IgD-negative memory B cell (primary cell): Measurements from ENCODE around the gene FA2H. TPM values are rescaled to one million over a fixed set of nuclear protein-coding genes. Genes with fewer than 3 reads are reported as not detected.

Experiments used
- H3K27ac Mint-ChIP-seq, 3 donors: one replicate each; pipeline ENCODE4 v1.8.0; 2020 to 2022; ENCODE audit warnings: mild to moderate bottlenecking in 3 of 3, mixed read lengths in 3 of 3, moderate library complexity in 1 of 3
- H3K27me3 Mint-ChIP-seq: one replicate; pipeline ENCODE4 v1.8.0; 2021; ENCODE audit warnings: mixed read lengths
- H3K36me3 Mint-ChIP-seq: one replicate; pipeline ENCODE4 v1.8.0; 2020; ENCODE audit warnings: mild to moderate bottlenecking, mixed read lengths
- H3K4me1 Mint-ChIP-seq, 3 donors: one replicate each; pipeline ENCODE4 v1.8.0; 2020 to 2022; ENCODE audit warnings: mixed read lengths in 3 of 3, mild to moderate bottlenecking in 1 of 3
- H3K4me3 Mint-ChIP-seq, 4 donors: one replicate each; pipeline ENCODE4 v1.8.0; 2020 to 2022; ENCODE audit warnings: mild to moderate bottlenecking in 4 of 4, mixed read lengths in 4 of 4, moderate library complexity in 3 of 4
- H3K9me3 Mint-ChIP-seq, 3 donors: one replicate each; pipeline ENCODE4 v1.8.0; 2020 to 2021; ENCODE audit warnings: mixed read lengths in 3 of 3, mild to moderate bottlenecking in 1 of 3
- polyA plus RNA-seq: library from polyadenylated mRNA; unstranded; fragments of 300-500 nt; fragmentation: Illumina TruSeq; gene quantifications from one replicate; pipeline ENCODE4 v1.2.3, GENCODE V29; 2021

The FA2H gene
- polyA plus RNA-seq, 1 donor from 2014 or later: 4.0 TPM

DNA sequence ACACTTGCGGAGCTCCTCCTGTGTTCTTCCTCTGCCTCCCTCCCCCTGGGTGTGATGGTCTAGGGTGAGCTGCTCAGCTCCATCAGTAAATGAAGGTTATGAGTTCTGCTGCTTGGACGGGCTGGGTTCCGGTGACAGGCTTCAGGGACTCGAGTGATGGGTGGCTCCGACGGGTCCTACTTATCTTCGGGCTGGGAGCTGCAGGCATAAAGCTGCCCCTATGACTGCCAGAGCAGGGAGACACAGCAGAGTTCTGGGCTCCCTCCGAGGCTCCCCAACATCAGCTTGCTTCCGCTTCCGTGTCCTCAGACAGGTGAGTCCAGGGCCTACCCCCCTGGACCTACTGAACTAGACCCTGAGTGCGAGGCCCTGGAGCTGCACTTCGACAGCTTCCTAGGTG is 62.7 kb downstream of the FA2H start:
- Mint-ChIP-seq H3K27ac (no peak overlapping the region), H3K4me3 (no peak overlapping the region)

GRCh38 chr16:74710401-74710800 is 64.2 kb downstream of the FA2H start:
- H3K4me1 Mint-ChIP-seq: peaks cover 0 to 2% (median 2%) of the 10 kb centered on the region in 3 donors
- peaks cover 2% of the 10 kb centered on the region for H3K36me3 Mint-ChIP-seq
- H3K27ac Mint-ChIP-seq: no peak overlapping the region
- H3K4me3 Mint-ChIP-seq: peak overlapping the region in 1 of 4 donors; percentile 65
- H3K27me3 Mint-ChIP-seq: no peaks in the 10 kb centered on the region
- H3K9me3 Mint-ChIP-seq: no peaks in the 10 kb centered on the region

More for the DNA sequence above, 62.7 kb downstream of the FA2H start:
- H3K4me1 Mint-ChIP-seq: peaks cover 0 to 2% (median 2%) of the 10 kb centered on the region in 3 donors
- no peaks in the 10 kb centered on the region for H3K27me3 Mint-ChIP-seq
- peaks cover 3% of the 10 kb centered on the region for H3K36me3 Mint-ChIP-seq
- no peaks in the 10 kb centered on the region for H3K9me3 Mint-ChIP-seq

DNA sequence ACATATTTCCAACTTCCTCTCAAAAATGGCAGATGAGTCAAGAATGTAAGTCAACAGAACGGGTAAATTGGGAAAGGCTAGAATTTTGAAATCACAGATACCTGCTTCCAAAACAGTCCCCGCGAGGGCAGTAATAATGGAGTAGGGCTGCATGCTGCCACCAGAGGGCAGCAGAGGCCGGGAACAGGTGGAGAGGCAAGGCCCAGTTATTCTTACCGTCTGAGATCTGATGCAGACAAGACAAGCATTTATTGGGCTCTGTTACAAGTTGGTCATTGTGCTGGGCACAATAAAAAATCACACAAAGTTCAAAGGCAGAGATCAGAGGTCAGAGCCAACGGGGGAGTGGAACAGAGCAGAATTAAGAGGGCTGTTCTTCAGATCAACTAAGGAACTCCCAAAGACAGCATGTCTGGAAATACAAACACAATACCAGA is 65.2 kb downstream of the FA2H start:
- Mint-ChIP-seq H3K4me3 (no peak overlapping the region), H3K27ac (no peak overlapping the region), H3K4me1 (peaks cover 0 to 6% (median 5%) of the 10 kb centered on the region in 3 donors), H3K9me3 (no peaks in the 10 kb centered on the region), H3K36me3 (peaks cover 1% of the 10 kb centered on the region), H3K27me3 (no peaks in the 10 kb centered on the region)

- peaks cover 5% of the 10 kb centered on the region for H3K36me3 Mint-ChIP-seq
- H3K4me1 Mint-ChIP-seq: peaks cover 40 to 44% (median 43%) of the 10 kb centered on the region in 3 donors
- H3K27me3 Mint-ChIP-seq: no peaks in the 10 kb centered on the region
- peak within 1 kb of the TSS; percentile 88 to 98 (median 95) for H3K4me3 Mint-ChIP-seq
- H3K27ac Mint-ChIP-seq: peak within 1 kb of the TSS; percentile 68 to 98 (median 95)
- H3K9me3 Mint-ChIP-seq: no peaks in the 10 kb centered on the region
These were observed 74.0 kb downstream of the FA2H start, which contains the start of gene MLKL for GRCh38 chr16:74700438-74701225. MLKL (minus strand) TSS chr16:74700862; CDS start chr16:74695757, 5,105 bp downstream.

GRCh38 chr16:74700116-74700437 is 74.5 kb downstream of the FA2H start:
- H3K4me3 Mint-ChIP-seq: peak overlapping the region; percentile 88 to 98 (median 95)
- H3K4me1 Mint-ChIP-seq: peaks cover 41 to 45% (median 43%) of the 10 kb centered on the region in 3 donors
- no peaks in the 10 kb centered on the region for H3K27me3 Mint-ChIP-seq
- no peaks in the 10 kb centered on the region for H3K9me3 Mint-ChIP-seq
- peak overlapping the region; percentile 68 to 98 (median 95) for H3K27ac Mint-ChIP-seq
- peaks cover 8% of the 10 kb centered on the region for H3K36me3 Mint-ChIP-seq

DNA sequence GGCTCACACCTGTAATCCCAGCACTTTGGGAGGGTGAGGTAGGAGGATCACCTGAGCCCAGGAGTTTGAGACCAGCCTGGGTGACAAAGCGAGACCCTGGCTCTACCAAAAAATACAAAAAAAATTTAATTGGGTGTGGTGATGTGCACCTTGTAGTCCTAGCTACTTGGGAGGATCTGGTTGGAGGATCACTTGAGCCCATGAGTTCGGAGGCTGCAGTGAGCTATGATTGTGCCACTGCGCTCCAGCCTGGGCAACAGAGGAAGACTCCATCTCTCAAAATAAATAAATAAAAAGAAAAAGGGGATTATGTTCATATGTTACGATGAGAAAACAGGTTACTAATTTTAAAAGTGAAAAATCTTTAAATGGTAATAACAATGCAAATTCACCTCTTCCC is 75.0 kb downstream of the FA2H start:
- no peaks in the 10 kb centered on the region for H3K9me3 Mint-ChIP-seq
- H3K36me3 Mint-ChIP-seq: peaks cover 8% of the 10 kb centered on the region
- H3K4me1 Mint-ChIP-seq: peaks cover 40 to 42% (median 41%) of the 10 kb centered on the region in 3 donors
- H3K27ac Mint-ChIP-seq: peak overlapping the region in 2 of 3 donors; percentile 68 to 95
- peak overlapping the region; percentile 88 to 98 (median 95) for H3K4me3 Mint-ChIP-seq
- no peaks in the 10 kb centered on the region for H3K27me3 Mint-ChIP-seq

DNA sequence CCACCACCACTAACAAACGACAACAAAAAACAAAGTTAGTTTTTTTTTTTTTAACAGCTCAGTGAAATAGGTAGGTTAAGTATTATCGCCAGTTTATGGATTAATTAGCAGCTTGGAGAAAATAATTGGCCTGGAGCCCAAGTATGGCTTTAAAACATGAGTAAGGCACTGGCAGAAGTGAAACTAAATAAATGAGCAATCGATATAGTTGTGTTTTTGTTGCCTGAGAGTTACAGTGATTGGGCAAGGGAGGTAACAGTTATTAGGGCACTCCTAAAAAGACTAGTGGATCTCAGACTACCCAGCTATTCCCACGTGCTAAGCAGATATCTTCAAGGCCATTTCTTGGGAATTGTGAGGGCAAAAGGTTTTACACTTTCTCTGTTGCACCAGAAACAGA is 76.4 kb downstream of the FA2H start:
- Mint-ChIP-seq H3K27me3 (no peaks in the 10 kb centered on the region), H3K36me3 (peaks cover 12% of the 10 kb centered on the region), H3K4me1 (peaks cover 38 to 45% (median 41%) of the 10 kb centered on the region in 3 donors), H3K9me3 (no peaks in the 10 kb centered on the region), H3K4me3 (peak overlapping the region; percentile 88 to 98 (median 95)), H3K27ac (peak overlapping the region; percentile 1 to 46 (median 44))

DNA sequence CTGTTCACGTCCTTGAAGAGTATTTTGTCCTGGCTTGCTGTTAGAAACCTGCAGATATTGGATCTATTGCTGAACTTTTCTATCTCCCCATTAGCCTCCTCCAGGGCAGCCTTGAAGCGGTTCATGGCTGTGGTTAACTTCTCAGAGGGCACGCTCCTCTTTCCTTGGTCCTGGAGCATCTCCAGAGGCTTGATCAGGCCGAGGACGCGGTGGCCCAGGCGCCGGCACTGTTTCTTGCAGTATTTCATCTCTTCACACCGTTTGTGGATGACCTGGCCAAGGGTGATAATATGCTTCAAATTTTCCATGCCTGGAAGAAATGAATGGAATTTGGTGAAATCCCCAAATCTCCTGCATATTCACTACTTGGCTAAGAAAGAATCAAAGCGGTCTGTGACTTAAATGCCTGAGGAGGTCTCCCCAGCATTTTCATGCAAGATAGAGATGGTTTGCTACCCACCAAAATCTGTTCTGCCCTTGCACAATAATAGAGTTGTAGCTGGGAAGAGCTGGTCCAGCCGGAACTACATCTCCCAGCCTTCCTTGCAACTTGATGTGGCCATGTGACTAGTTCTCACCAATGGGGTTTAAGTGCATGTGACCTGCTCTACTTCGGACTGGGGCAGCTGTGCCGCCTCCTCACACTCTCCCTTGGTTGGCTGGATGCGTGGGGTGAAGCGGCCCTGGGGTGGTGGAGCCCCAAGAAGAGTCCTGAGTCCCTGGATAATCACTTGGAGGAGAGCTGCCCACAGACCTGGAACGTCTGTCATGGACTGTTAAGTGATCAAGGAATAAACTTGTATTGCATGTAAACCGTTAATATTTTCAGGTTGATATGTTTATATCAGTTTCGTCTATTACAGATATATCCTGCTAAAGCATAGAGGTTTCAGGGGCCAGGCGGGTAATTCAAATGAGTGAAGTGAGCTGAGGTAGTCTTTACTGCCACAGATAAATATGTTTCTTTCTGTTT is 78.9 kb downstream of the FA2H start:
- peaks cover 18% of the 10 kb centered on the region for H3K36me3 Mint-ChIP-seq
- peaks cover 31 to 35% (median 32%) of the 10 kb centered on the region in 3 donors for H3K4me1 Mint-ChIP-seq
- H3K4me3 Mint-ChIP-seq: peak overlapping the region; percentile 81 to 93 (median 92)

DNA sequence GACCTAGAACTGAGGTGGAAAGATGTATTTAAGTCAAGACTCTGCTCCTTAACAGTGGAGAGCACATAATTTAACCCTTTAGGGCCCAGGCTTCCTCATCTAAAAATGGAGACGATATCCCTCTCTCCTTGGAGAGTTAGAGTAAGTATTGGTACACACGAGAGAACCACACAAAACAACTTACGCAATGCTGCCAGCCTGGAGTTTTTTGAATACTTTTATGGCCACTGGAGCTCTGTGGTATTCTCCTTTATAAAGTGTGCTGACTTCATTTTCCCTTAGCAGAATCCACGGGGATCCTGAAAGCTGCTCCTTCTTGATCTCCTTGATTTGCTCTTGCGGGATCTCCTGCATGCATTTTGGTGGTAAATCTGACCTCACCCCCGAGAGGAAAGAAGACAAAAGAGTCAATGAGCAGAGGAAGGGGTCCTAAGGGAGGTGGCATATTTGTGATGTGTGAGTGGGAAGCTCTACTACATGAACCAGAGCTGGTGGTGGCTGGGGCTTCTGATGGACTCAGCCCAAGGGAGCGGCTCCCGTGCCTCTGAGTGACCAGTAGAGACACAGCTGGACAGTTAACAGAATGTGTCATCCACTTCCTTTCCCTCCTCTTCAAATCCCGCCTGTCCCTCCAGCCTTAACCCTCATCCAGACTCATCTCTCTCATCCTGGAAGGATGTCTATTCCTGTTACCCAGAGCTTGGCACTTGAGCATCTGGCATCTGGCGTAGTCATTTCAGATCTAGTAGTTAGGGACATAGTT is 83.3 kb downstream of the FA2H start:
- Mint-ChIP-seq H3K27ac (no peak overlapping the region), H3K4me1 (peaks cover 7 to 13% (median 13%) of the 10 kb centered on the region in 3 donors), H3K36me3 (peaks cover 22% of the 10 kb centered on the region), H3K9me3 (no peaks in the 10 kb centered on the region), H3K27me3 (no peaks in the 10 kb centered on the region), H3K4me3 (no peak overlapping the region)

More for the DNA sequence above, 78.9 kb downstream of the FA2H start:
- no peaks in the 10 kb centered on the region for H3K9me3 Mint-ChIP-seq
- peak overlapping the region; percentile 59 to 92 (median 90) for H3K27ac Mint-ChIP-seq
- no peaks in the 10 kb centered on the region for H3K27me3 Mint-ChIP-seq

- no peaks in the 10 kb centered on the region for H3K9me3 Mint-ChIP-seq
- H3K27ac Mint-ChIP-seq: peak overlapping the region in 1 of 3 donors; percentile 50
- no peaks in the 10 kb centered on the region for H3K27me3 Mint-ChIP-seq
- no peak overlapping the region for H3K4me3 Mint-ChIP-seq
- H3K4me1 Mint-ChIP-seq: peaks cover 3 to 6% (median 5%) of the 10 kb centered on the region in 3 donors
- H3K36me3 Mint-ChIP-seq: peaks cover 5% of the 10 kb centered on the region
These were observed 92.1 kb downstream of the FA2H start for GRCh38 chr16:74682556-74682955.

DNA sequence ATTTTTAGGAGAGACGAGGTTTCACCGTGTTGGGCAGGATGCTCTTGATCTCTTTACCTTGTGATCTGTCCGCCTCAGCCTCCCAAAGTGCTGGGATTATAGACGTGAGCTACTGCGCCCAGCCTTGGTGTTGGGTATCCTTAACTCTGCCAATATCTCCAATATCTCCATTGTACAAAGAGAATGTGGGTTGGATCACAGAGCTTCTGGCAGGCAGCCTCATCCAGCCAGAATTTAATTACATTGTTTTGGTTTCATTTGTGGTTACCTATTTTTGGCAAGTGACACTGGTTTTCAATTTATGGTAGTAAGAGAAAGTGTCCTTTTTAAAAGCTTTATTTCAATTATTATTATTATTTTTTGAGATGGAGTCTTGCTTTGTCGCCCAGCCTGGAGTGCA is 93.9 kb downstream of the FA2H start:
- Mint-ChIP-seq H3K36me3 (peaks cover 5% of the 10 kb centered on the region), H3K4me3 (no peak overlapping the region), H3K4me1 (peaks cover 3 to 5% (median 4%) of the 10 kb centered on the region in 3 donors), H3K27ac (no peak overlapping the region), H3K27me3 (no peaks in the 10 kb centered on the region), H3K9me3 (no peaks in the 10 kb centered on the region)

GRCh38 chr16:74679983-74680382 is 94.6 kb downstream of the FA2H start:
- Mint-ChIP-seq H3K27ac (peak overlapping the region in 1 of 3 donors; percentile 47), H3K4me3 (no peak overlapping the region), H3K4me1 (peaks cover 2 to 5% (median 3%) of the 10 kb centered on the region in 3 donors), H3K36me3 (peaks cover 5% of the 10 kb centered on the region), H3K9me3 (no peaks in the 10 kb centered on the region), H3K27me3 (no peaks in the 10 kb centered on the region)

- Mint-ChIP-seq H3K36me3 (peaks cover 11% of the 10 kb centered on the region), H3K9me3 (no peaks in the 10 kb centered on the region), H3K27ac (no peak overlapping the region), H3K27me3 (no peaks in the 10 kb centered on the region), H3K4me3 (no peak overlapping the region), H3K4me1 (no peaks in the 10 kb centered on the region)
These were observed 96.8 kb downstream of the FA2H start for GRCh38 chr16:74677868-74678267.

GRCh38 chr16:74673876-74674275 is 100.7 kb downstream of the FA2H start:
- Mint-ChIP-seq H3K9me3 (no peaks in the 10 kb centered on the region), H3K4me3 (no peak overlapping the region), H3K27me3 (no peaks in the 10 kb centered on the region), H3K36me3 (peaks cover 10% of the 10 kb centered on the region), H3K27ac (no peak overlapping the region), H3K4me1 (no peaks in the 10 kb centered on the region)
